ENCODE measurements around the gene CCNA2. TPM values are rescaled to one million over a fixed set of nuclear protein-coding genes. Genes with fewer than 3 reads are reported as not detected.

Gene CCNA2
- total RNA-seq, 1 experiment from 2014 or later: 273 TPM

GRCh38 chr4:121783210-121783609 lies 40.5 kb downstream of the CCNA2 start:
- H3K27me3 ChIP-seq (replicated peaks): no peaks in the 10 kb centered on the region
- no peak overlapping the region for H3K27ac ChIP-seq
- DNase-seq (ENCODE audit: low read depth in 1 of 2, low spot score in 2 of 2): no peak
- H3K4me3 ChIP-seq: no peak overlapping the region
- peaks cover 4% of the 10 kb centered on the region; the same call in 1 of the 2 replicates for H3K9me3 ChIP-seq (replicated peaks)
- 0 out of 2 replicates have a peak, but pooled peaks cover 3% of the 10 kb centered on the region for H3K36me3 ChIP-seq
- H3K4me1 ChIP-seq (replicated peaks): peaks cover 46% of the 10 kb centered on the region

GRCh38 chr4:121778991-121779628 lies 44.6 kb downstream of the CCNA2 start:
- peak in 1 of 2 experiments; percentile 32 for DNase-seq (ENCODE audit: low read depth in 1 of 2, low spot score in 2 of 2)
- Histone ChIP-seq H3K36me3 (0 out of 2 replicates have a peak, but pooled peaks cover 3% of the 10 kb centered on the region), H3K27me3 (replicated peaks) (no peaks in the 10 kb centered on the region), H3K4me1 (replicated peaks) (peaks cover 15% of the 10 kb centered on the region), H3K27ac (no peak overlapping the region), H3K4me3 (no peak overlapping the region), H3K9me3 (replicated peaks) (peaks cover 4% of the 10 kb centered on the region; the same call in 1 of the 2 replicates)

GRCh38 chr4:121777625-121778024 lies 46.1 kb downstream of the CCNA2 start:
- Histone ChIP-seq H3K27me3 (replicated peaks) (no peaks in the 10 kb centered on the region), H3K36me3 (no peaks in the 10 kb centered on the region), H3K4me1 (replicated peaks) (peaks cover 9% of the 10 kb centered on the region), H3K27ac (no peak overlapping the region), H3K4me3 (no peak overlapping the region), H3K9me3 (replicated peaks) (no peaks in the 10 kb centered on the region)
- DNase-seq (ENCODE audit: low read depth in 1 of 2, low spot score in 2 of 2): no peak

- Histone ChIP-seq H3K4me1 (replicated peaks) (peaks cover 9% of the 10 kb centered on the region), H3K9me3 (replicated peaks) (no peaks in the 10 kb centered on the region), H3K4me3 (no peak overlapping the region), H3K27ac (no peak overlapping the region), H3K27me3 (replicated peaks) (no peaks in the 10 kb centered on the region), H3K36me3 (no peaks in the 10 kb centered on the region)
- no peak for DNase-seq (ENCODE audit: low read depth in 1 of 2, low spot score in 2 of 2)
Observed at GRCh38 chr4:121776610-121777401, 46.9 kb downstream of the CCNA2 start.

GRCh38 chr4:121773883-121774282 lies 49.8 kb downstream of the CCNA2 start:
- DNase-seq (ENCODE audit: low read depth in 1 of 2, low spot score in 2 of 2): no peak
- no peak overlapping the region for H3K27ac ChIP-seq
- H3K4me3 ChIP-seq: no peak overlapping the region
- H3K36me3 ChIP-seq: no peaks in the 10 kb centered on the region
- no peaks in the 10 kb centered on the region for H3K27me3 ChIP-seq (replicated peaks)
- H3K4me1 ChIP-seq (replicated peaks): no peaks in the 10 kb centered on the region; the same call in 1 of the 2 replicates
- H3K9me3 ChIP-seq (replicated peaks): no peaks in the 10 kb centered on the region

- H3K27ac ChIP-seq: no peak overlapping the region
- H3K36me3 ChIP-seq: no peaks in the 10 kb centered on the region
Observed at GRCh38 chr4:121771869-121772268, 51.8 kb downstream of the CCNA2 start.

GRCh38 chr4:121769341-121769740 lies 54.3 kb downstream of the CCNA2 start:
- Histone ChIP-seq H3K4me1 (replicated peaks) (peaks cover 10% of the 10 kb centered on the region), H3K27ac (no peak overlapping the region), H3K27me3 (replicated peaks) (peaks cover 4% of the 10 kb centered on the region), H3K36me3 (no peaks in the 10 kb centered on the region), H3K9me3 (replicated peaks) (no peaks in the 10 kb centered on the region), H3K4me3 (no peak overlapping the region)
- DNase-seq (ENCODE audit: low read depth in 1 of 2, low spot score in 2 of 2): no peak

More at GRCh38 chr4:121771869-121772268, 51.8 kb downstream of the CCNA2 start:
- Histone ChIP-seq H3K4me1 (replicated peaks) (no peaks in the 10 kb centered on the region), H3K9me3 (replicated peaks) (no peaks in the 10 kb centered on the region), H3K4me3 (no peak overlapping the region), H3K27me3 (replicated peaks) (no peaks in the 10 kb centered on the region; the same call in 1 of the 2 replicates)
- no peak for DNase-seq (ENCODE audit: low read depth in 1 of 2, low spot score in 2 of 2)

GRCh38 chr4:121767166-121767565 lies 56.5 kb downstream of the CCNA2 start:
- H3K4me1 ChIP-seq (replicated peaks): peaks cover 11% of the 10 kb centered on the region
- no peak for DNase-seq (ENCODE audit: low read depth in 1 of 2, low spot score in 2 of 2)
- no peaks in the 10 kb centered on the region for H3K36me3 ChIP-seq

More at GRCh38 chr4:121767166-121767565, 56.5 kb downstream of the CCNA2 start:
- Histone ChIP-seq H3K27ac (no peak overlapping the region), H3K9me3 (replicated peaks) (no peaks in the 10 kb centered on the region), H3K4me3 (no peak overlapping the region), H3K27me3 (replicated peaks) (peaks cover 6% of the 10 kb centered on the region)

Other genes with a start within 250 kb of the CCNA2 start
- gene ANXA5, start 126.9 kb downstream of the CCNA2 start, total RNA-seq (2014; rRNA removed; shearing (Covaris generic)): 1,014 and 1,022 TPM in 2 replicates
- 0.26 TPM in 1 of 2 replicates, not detected in the other for gene SMIM43, start 58.7 kb downstream of the CCNA2 start, total RNA-seq (2014; rRNA removed; shearing (Covaris generic))
- 93.3 and 134 TPM in 2 replicates for gene EXOSC9, start 22.6 kb downstream of the CCNA2 start, total RNA-seq (2014; rRNA removed; shearing (Covaris generic))
- gene BBS7, start 46.6 kb upstream of the CCNA2 start, total RNA-seq (2014; rRNA removed; shearing (Covaris generic)): 18.8 and 33.2 TPM in 2 replicates
- gene TRPC3, start 128.2 kb upstream of the CCNA2 start, total RNA-seq (2014; rRNA removed; shearing (Covaris generic)): 1.3 and 3.3 TPM in 2 replicates